Stimulated activated CD4-positive, alpha-beta T cell treated with anti-CD3 and anti-CD28 coated beads, Interleukin-15, amount 100 ng/mL, for 48 hours (primary cell): ENCODE results near the gene ALDH1L1.

Experiments
- DNase-seq, 2 donors: peaks; one replicate each; pipeline ENCODE4 v3.0.0-alpha.2; 2020; ENCODE audit warnings: low read depth in 2 of 2

ALDH1L1 gene

GRCh38 chr3:126180477-126181397 is at the start of gene ALDH1L1:
TSS of gene ALDH1L1 (minus strand) at chr3:126180586. CDS start at chr3:126160979, 19,607 bp downstream.
- DNase-seq, result no peak

DNA sequence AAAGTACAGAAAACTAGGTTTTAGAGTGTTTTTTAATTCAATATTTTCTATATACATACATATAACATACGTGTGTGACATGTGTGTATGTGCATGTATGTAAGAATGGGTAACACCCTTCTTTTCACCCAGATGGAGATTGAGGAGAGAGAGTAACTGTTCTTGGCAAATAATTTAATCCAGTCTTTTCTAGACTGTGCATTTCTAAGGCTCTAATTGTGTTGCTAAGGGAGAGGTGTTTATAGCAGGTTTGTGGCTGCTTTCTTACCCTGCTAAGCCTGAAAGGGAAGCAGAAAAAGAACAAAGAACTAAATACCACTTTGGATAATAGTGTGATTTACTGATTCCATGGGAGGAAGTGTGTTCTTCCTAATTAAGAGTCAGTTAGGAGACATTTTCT is 46.0 kb upstream of the ALDH1L1 start:
- no peak for DNase-seq

GRCh38 chr3:126216416-126216815 is 36.0 kb upstream of the ALDH1L1 start:
- DNase-seq, result no peak

GRCh38 chr3:126213379-126214028 is 33.1 kb upstream of the ALDH1L1 start:
- DNase-seq, result no peak

DNA sequence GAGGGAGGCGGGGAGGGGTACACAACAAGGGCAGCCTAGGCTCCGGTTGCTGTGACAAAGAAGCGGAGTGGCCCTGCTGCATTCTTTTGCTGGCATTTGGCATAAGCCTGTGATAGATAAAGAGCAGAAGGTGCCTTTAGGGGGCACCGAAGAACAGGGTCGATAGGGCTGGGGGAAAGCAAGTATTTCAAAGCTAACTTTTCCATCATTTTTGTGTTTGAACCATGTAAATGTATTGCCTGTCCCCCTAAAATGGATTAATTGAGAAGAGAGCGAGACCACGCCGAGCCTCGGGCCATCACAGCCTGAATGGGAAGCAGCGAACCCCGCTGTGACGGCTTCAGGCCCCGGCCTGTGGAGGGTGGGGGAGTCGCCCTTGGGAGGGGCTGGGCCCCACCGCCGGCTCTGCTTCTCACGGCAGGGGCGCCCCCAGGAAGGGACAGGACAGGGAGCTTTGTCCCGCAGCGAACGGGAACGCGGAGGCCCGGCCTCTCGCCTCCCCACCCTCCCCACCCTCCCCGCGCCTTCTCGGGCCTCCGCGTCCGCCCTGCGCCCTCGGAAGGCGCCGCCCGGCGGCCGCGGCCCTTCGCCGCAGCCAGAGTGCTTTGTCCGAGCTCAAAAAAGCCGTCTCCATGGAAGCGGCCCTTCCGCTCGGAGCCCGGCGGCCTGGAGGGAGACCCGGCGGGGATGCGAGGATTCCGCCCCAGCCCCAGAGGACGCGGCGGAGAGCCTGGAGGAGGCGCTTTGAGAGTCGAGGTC is 32.4 kb upstream of the ALDH1L1 start:
- no peak for DNase-seq

DNA sequence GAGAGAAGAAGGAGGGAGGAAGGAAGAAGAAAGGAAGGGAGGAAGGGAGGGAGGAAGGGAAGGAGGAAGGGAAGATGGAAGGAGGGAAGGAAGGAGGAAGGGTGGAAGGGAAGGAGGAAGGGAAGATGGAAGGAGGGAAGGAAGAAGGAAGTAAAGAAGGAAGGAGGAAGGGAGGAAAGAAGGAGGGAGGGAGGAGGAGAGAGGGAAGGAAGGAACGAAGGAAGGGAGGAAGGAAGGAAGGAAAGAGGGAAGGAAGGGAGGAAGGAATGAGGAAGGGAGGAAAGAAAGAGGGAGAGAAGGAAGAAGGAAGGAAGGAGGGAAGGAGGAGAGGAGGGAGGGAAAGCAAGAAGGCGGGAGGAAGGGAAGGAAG is 31.8 kb upstream of the ALDH1L1 start:
- no peak for DNase-seq

GRCh38 chr3:126211569-126211968 is 31.2 kb upstream of the ALDH1L1 start:
- no peak for DNase-seq

DNA sequence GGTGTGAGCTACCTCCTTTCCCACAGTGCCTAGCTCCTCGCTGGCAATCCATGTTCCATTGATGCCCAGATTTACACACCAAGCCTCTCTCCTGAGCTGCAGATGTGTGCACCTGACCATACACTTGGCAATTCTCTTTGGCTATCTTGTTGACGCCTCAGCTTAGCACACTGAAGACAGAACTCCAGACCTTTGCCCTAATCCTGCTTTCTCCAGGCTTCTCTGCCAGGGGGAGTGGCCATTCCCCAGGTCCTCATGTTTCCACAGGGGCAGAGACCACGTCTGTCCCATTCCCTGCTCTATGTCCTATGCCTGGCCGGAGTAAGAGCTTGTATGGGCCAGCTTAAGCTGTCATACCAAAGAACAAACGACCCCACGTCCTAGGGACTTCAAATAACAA is 30.2 kb upstream of the ALDH1L1 start:
- no peak for DNase-seq

- no peak for DNase-seq
These were observed 29.4 kb upstream of the ALDH1L1 start for GRCh38 chr3:126209741-126210140.

GRCh38 chr3:126208606-126209256 is 28.3 kb upstream of the ALDH1L1 start:
- no peak for DNase-seq

- DNase-seq, result no peak
These were observed 27.8 kb upstream of the ALDH1L1 start for GRCh38 chr3:126208182-126208581.

GRCh38 chr3:126207166-126207565 is 26.8 kb upstream of the ALDH1L1 start:
- DNase-seq, result no peak

DNA sequence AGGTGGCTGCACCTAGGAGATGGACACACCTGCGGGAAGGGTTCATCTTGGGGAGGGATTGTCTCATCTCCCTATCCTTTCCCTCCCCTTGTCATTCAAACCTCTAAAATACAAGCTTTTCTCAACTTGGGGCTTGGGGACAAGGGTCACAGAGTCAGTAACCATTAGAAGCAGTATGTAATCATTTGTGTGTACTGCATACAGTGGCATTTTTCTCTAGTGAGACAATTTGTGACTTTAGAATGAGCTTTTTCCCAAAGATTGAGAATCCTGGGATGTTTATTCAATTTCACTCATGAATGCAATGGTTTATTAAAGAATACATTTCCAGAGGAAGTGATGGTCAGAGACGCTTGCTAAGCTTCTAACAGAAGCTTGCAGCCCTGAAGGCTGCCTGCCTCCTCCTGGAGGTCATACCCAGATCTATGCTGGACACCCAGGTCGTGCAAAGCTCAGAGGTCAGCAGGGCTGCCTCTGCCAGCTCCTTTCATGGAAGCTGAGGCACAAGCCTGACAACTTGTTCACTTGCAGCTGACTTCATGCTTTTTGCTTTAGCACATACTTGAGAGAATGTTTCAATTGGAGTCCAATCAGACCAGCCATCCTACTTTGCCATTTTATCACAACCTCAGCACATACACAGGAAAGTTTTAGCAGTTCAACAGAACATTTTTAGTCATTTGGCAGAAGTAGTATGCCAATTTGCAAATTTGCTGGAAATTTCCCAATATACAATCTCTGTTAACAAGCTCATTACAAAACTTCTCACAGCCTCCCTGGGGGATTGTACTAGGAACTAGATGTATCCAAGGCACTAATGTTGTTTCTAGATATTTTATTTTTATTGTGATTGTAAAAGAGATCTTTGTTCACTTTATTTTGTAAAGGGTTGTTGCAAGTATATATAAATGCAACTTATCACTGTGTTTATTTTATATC is 25.6 kb upstream of the ALDH1L1 start:
- no peak for DNase-seq

- DNase-seq, result no peak
These were observed 22.3 kb upstream of the ALDH1L1 start for GRCh38 chr3:126202680-126203079.

DNA sequence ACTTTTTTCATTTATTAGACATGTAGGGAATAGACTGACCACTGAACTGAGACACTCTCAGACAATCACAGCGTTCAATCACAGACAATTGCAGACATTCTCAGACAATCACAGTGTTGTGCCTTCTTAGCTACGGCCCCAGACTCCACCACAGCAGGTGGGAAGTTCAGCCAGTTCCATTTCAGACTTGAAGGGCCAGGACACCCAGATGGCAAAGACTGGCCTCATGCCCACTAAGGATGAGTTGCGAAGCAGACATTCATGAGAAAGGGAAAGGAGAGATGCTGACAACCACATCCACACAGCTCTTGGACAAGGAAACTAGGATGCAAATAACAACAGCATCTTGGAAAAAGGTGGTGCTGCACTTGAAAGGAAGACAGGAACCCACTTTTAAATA is 21.9 kb upstream of the ALDH1L1 start:
- no peak for DNase-seq

DNA sequence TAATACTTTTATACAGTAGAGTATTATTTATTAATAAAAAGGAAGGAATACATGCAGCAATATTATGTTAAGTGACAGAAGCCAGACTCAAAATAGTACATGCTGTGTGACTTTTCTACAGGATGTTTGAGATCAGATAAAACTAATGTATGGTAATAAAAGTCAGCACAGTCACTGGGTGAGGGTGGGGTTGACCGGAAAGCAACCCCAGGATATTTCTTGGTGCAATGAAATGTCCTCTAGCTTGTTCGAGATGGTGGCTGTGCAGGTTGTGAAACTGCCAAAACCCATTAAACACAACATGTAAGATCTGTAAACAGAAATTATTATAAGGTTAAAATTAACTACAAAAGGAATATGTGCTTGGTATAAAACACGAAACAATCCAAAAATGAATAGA is 20.8 kb upstream of the ALDH1L1 start:
- no peak for DNase-seq

GRCh38 chr3:126200534-126200933 is 20.1 kb upstream of the ALDH1L1 start:
- no peak for DNase-seq

GRCh38 chr3:126199256-126199655 is 18.9 kb upstream of the ALDH1L1 start:
- no peak for DNase-seq

DNA sequence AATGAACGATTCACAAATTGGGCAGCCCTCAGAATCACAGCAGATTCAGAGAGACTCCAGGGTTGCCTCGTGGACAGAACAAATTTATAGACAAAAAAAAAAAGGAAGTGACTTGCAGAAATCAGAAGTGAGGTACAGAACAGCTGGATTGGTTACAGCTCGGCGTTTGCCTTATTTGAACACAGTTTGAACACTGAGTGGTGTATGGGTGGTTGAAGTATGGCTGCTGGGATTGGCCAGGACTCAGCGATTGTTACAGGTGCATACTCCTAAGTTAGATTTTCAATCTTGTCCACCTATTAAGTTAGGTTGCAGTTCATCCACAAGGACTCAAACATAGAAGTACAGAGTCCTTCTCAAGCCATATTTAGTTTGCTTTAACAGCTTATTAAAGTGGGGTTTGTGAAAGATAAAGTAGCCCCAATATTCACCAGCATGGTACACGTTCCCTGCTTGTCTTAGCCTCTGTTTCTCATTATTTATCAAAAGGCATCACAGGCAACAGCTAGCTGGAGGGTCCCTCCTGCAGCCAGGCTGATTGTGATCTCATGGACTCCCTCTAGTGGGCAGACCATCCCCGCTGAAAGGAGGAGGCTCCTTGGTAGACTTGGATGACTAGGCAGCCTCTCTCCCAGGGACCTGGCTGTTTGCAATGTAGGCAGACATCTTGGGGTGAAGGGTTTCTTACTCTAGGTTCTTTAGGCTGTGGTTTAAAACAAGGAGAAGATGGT is 17.6 kb upstream of the ALDH1L1 start:
- DNase-seq, result peak; percentile 28 to 35

DNA sequence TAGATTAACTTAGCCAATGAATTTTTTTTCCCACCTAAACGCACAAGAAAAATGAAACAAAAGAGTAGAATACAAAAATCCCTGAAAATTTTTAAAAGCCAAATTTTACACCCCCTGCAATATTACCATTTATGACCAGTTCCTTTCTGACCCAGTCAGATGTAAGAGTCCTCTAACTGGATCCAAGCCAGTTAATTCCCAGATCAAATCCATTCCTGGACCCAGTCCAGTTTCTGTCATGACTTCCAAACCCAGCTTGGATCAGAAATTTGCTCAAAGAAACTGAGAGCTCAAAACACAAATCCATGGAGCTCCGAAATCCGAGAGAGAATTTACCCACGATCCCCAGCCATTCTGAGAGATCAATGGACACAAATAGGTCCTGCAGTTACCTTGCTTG is 17.0 kb upstream of the ALDH1L1 start:
- no peak for DNase-seq
